ENCODE measurements around the gene IL17REL. TPM values are rescaled to one million over a fixed set of nuclear protein-coding genes. Genes with fewer than 3 reads are reported as not detected.
"Not testable (repeated sequence)": the region's sequence is repeated elsewhere in the genome, so short reads cannot be mapped to it uniquely, and the experiment has no call there.

Gene IL17REL
- polyA plus RNA-seq, 4 donors, result 0.06 TPM; not detected in 3

DNA sequence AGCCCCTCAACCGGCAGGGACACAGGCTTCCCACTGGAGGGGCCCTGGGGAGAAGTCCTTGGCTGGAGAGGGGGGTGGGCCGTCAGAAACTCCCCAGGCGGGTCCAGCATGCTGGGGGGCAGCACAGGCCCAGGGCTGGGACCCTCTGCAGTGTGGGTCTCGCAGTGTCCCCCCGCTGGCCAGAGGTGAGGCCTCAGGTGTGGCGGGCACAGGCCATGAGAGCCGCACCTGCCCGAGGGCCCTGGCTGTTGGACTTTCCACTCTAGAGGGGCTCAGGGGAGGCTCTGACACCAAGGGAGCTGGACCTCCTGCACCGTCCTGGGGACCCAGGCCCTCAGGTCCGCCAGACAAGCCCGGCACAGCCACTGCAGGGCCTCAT, 62.7 kb downstream of the IL17REL start:
- DNase-seq (ENCODE audit: low read depth in 4 of 4, low spot score in 2 of 4), result no peak

DNA sequence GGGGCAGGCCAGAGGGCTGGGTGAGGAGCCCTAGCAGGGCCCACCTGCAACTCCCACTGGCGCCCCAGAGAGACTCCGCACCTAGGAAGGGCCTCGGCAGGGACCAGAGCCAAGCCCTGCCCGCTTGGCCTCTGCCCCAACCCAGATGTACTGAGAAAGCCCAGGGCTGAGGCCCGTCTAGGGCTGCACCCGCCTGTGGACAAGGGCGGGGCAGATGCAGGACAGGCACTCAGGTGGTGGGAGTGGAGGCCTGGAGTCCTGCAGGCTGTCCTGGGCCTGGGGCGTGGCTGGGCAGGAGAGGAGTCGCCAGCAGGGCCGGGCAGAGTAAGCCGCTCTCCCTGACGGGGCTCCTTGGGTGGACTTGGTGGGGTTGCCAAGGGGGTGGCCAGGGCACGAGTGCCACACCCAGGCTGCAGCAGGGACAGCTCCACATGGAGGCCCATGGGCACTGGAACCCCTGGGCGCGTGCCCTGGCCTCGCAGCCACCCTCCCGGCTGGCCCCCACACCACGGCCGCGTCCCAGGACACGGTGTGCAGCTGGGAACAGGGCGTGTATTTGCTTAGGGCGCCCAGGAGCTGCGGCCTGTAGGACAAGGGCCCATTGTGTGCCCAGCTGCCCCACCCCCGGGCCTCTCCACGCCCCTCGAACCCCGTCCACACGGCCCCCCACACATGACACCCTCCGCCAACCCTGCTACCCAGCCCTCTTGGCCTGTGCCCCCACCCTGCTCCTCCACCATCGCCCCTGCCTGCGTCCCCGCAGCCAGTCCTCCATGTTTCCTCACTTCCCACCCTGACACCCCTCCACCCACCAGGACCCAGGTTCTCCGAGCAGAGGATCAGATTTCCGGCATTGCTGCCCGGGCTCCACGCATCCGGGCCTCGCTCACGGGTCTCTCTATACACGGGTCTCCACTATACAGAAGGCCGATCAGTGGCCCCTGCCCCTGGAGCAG, 63.3 kb downstream of the IL17REL start:
- DNase-seq (ENCODE audit: low read depth in 4 of 4, low spot score in 2 of 4), result no peak

DNA sequence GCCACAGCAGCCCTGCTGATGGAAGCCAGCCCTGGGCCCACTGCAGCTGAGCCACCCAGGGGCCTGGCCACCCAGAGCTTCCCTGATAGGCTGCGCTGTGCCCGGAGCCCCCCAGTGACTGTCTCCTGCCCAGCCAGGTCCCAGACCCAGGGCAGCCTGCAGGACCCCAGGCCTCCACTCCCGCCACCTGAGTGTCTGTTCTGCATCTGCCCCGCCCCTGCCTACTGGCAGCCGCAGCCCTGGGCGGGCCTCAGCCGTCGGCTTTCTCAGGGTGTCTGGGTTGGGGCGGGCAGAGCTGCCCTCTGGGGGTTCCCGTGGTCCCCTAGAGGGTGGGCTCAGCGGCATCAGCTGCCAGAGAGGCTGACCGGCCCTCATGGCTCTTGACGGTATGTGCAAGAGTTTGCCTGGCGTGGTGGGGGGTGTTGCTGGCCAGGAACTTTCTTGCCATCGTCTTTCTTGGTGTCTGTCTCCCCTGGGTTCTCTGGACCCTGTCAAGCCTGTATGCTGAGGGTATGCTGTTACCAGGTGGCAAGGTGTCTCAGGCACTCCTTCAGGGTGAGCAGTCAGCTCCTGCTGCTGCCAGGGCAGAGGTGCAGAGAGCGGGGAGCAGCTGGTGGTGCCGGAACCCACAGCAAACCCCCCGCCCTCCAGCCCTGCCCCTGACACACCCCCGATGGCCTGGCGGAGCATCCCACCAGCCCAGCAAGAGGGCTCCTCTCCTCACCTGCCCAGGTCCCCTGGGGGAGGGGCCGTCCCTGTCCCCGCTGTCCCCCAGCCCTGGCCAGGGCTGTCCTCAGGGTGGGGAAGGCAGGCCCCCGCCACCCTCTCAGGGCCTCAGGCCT, 64.2 kb downstream of the IL17REL start:
- no peak for DNase-seq (ENCODE audit: low read depth in 4 of 4, low spot score in 2 of 4)

DNA sequence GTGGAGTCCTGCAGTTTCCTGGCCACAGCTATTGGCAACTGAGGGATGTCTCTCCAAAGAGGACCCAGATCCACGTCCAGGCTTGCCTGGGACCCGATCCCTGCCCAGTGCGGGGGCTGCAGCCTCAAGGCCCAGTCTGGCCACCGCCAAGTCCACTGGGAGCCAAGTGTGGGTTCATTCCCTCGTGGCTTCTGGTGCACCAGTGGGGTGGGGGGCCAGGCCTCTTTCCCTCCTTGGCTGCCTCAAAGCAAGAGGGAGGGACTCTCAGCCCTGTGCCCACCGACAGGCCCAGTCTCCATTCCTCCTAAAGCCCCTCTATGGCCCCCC, 65.3 kb downstream of the IL17REL start:
- DNase-seq (ENCODE audit: low read depth in 4 of 4, low spot score in 2 of 4), result no peak

GRCh38 chr22:49946612-49947295, 65.8 kb downstream of the IL17REL start:
- no peak for DNase-seq (ENCODE audit: low read depth in 4 of 4, low spot score in 2 of 4)

DNA sequence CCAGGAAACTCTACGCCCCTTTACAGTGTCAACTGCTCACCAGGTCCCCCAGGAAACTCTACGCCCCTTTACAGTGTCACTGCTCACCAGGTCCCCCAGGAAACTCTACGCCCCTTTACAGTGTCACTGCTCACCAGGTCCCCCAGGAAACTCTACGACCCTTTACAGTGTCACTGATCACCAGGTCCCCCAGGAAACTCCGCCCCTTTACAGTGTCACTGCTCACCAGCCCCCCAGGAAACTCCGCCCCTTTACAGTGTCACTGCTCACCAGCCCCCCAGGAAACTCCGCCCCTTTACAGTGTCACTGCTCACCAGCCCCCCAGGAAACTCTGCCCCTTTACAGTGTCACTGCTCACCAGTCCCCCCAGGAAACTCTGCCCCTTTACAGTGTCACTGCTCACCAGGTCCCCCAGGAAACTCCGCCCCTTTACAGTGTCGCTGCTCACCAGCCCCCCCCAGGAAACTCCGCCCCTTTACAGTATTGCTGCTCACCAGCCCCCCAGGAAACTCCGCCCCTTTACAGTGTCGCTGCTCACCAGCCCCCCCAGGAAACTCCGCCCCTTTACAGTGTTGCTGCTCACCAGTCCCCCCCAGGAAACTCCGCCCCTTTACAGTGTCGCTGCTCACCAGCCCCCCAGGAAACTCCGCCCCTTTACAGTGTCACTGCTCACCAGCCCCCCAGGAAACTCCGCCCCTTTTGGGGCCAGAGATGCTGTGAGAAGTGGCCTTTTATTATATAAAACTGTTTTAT, 67.3 kb downstream of the IL17REL start:
- DNase-seq (ENCODE audit: low read depth in 4 of 4, low spot score in 2 of 4), result not testable (repeated sequence)

Other genes with a start within 250 kb of the IL17REL start
- 10 to 100 TPM; 29.2 to 49.0 (median 40.4) TPM for gene BRD1, start 184.9 kb downstream of the IL17REL start, polyA plus RNA-seq (ENCODE audit: insufficient read length in 4 of 4)
- 10 to 100 TPM; 15.9 to 19.1 (median 17.1) TPM for gene ZBED4, start 158.9 kb downstream of the IL17REL start, polyA plus RNA-seq (ENCODE audit: insufficient read length in 4 of 4)
- 10 to 100 TPM; 23.0 to 43.3 (median 37.2) TPM for gene ALG12, start 94.3 kb downstream of the IL17REL start, polyA plus RNA-seq (ENCODE audit: insufficient read length in 4 of 4)
- 10 to 100 TPM; 23.2 to 39.9 (median 31.0) TPM for gene CRELD2, start 94.1 kb downstream of the IL17REL start, polyA plus RNA-seq (ENCODE audit: insufficient read length in 4 of 4)
- 10 to 100 TPM; 14.5 to 26.4 (median 22.3) TPM for gene PIM3, start 52.0 kb downstream of the IL17REL start, polyA plus RNA-seq (ENCODE audit: insufficient read length in 4 of 4)
- not detected for gene TTLL8, start 45.5 kb upstream of the IL17REL start, polyA plus RNA-seq (ENCODE audit: insufficient read length in 4 of 4)
- gene MLC1, start 72.7 kb upstream of the IL17REL start, polyA plus RNA-seq (ENCODE audit: insufficient read length in 4 of 4), result 1 to 10 TPM in 3 of 4 donors, under 1 TPM in 1; 0.78 to 1.6 (median 1.2) TPM
- 1 to 10 TPM in 2 of 4 donors, under 1 TPM in 2; 0.37 to 1.2 (median 0.86) TPM for gene MOV10L1, start 77.2 kb upstream of the IL17REL start, polyA plus RNA-seq (ENCODE audit: insufficient read length in 4 of 4)
- 1 to 10 TPM in 3 of 4 donors, under 1 TPM in 1; 0.99 to 2.4 (median 1.6) TPM for gene PANX2, start 158.0 kb upstream of the IL17REL start, polyA plus RNA-seq (ENCODE audit: insufficient read length in 4 of 4)
- gene TRABD, start 173.1 kb upstream of the IL17REL start, polyA plus RNA-seq (ENCODE audit: insufficient read length in 4 of 4), result 10 to 100 TPM; 16.8 to 34.6 (median 28.6) TPM
- 10 to 100 TPM; 16.3 to 33.8 (median 26.2) TPM for gene SELENOO, start 188.2 kb upstream of the IL17REL start, polyA plus RNA-seq (ENCODE audit: insufficient read length in 4 of 4)
- 10 to 100 TPM; 25.1 to 54.9 (median 40.5) TPM for gene TUBGCP6, start 232.3 kb upstream of the IL17REL start, polyA plus RNA-seq (ENCODE audit: insufficient read length in 4 of 4)
- 10 to 100 TPM; 15.2 to 35.6 (median 24.8) TPM for gene HDAC10, start 238.5 kb upstream of the IL17REL start, polyA plus RNA-seq (ENCODE audit: insufficient read length in 4 of 4)
- 10 to 100 TPM; 10.8 to 23.0 (median 15.1) TPM for gene MAPK12, start 248.9 kb upstream of the IL17REL start, polyA plus RNA-seq (ENCODE audit: insufficient read length in 4 of 4)

Measured in left renal cortex interstitium (tissue), 4 donors.